ENCODE results near the gene PARP12.

The PARP12 gene

GRCh38 chr7:140017543-140017942 is 45.2 kb downstream of the PARP12 start:
- Histone ChIP-seq H3K4me3 (ENCODE audit: low read depth, low read length) (no peak overlapping the region), H3K9me3 (no peaks in the 10 kb centered on the region), H3K36me3 (no peaks in the 10 kb centered on the region), H3K27me3 (no peaks in the 10 kb centered on the region), H3K4me1 (no peaks in the 10 kb centered on the region)
- DNase-seq = no peak
- TF ChIP-seq CTCF (IDR thresholded peaks at IDR 0.05; ENCODE audit: low read depth, low read length) = no peak

- no peak for TF ChIP-seq CTCF (IDR thresholded peaks at IDR 0.05; ENCODE audit: low read depth, low read length)
- Histone ChIP-seq H3K9me3 (no peaks in the 10 kb centered on the region), H3K4me3 (ENCODE audit: low read depth, low read length) (no peak overlapping the region), H3K36me3 (no peaks in the 10 kb centered on the region), H3K27me3 (no peaks in the 10 kb centered on the region), H3K4me1 (no peaks in the 10 kb centered on the region)
- no peak for DNase-seq
These were observed 45.7 kb downstream of the PARP12 start for GRCh38 chr7:140017034-140017433.

GRCh38 chr7:140016540-140016939 is 46.2 kb downstream of the PARP12 start:
- Histone ChIP-seq H3K4me3 (ENCODE audit: low read depth, low read length) (no peak overlapping the region), H3K9me3 (no peaks in the 10 kb centered on the region), H3K36me3 (no peaks in the 10 kb centered on the region), H3K4me1 (no peaks in the 10 kb centered on the region), H3K27me3 (no peaks in the 10 kb centered on the region)
- DNase-seq = no peak
- TF ChIP-seq CTCF (IDR thresholded peaks at IDR 0.05; ENCODE audit: low read depth, low read length) = no peak

- Histone ChIP-seq H3K27me3 (no peaks in the 10 kb centered on the region), H3K4me3 (ENCODE audit: low read depth, low read length) (no peak overlapping the region), H3K9me3 (no peaks in the 10 kb centered on the region), H3K36me3 (no peaks in the 10 kb centered on the region), H3K4me1 (no peaks in the 10 kb centered on the region)
- TF ChIP-seq CTCF (IDR thresholded peaks at IDR 0.05; ENCODE audit: low read depth, low read length) = no peak
- no peak for DNase-seq
These were observed 47.2 kb downstream of the PARP12 start for GRCh38 chr7:140015471-140015970.

GRCh38 chr7:140014123-140014522 is 48.6 kb downstream of the PARP12 start:
- no peak for DNase-seq
- TF ChIP-seq CTCF (IDR thresholded peaks at IDR 0.05; ENCODE audit: low read depth, low read length) = no peak
- no peaks in the 10 kb centered on the region for H3K27me3 ChIP-seq

GRCh38 chr7:140013676-140014075 is 49.1 kb downstream of the PARP12 start:
- Histone ChIP-seq H3K9me3 (no peaks in the 10 kb centered on the region), H3K27me3 (no peaks in the 10 kb centered on the region), H3K4me1 (no peaks in the 10 kb centered on the region), H3K36me3 (no peaks in the 10 kb centered on the region), H3K4me3 (ENCODE audit: low read depth, low read length) (no peak overlapping the region)
- no peak for DNase-seq
- TF ChIP-seq CTCF (IDR thresholded peaks at IDR 0.05; ENCODE audit: low read depth, low read length) = no peak

More at GRCh38 chr7:140014123-140014522, 48.6 kb downstream of the PARP12 start:
- Histone ChIP-seq H3K9me3 (no peaks in the 10 kb centered on the region), H3K4me1 (no peaks in the 10 kb centered on the region), H3K36me3 (no peaks in the 10 kb centered on the region), H3K4me3 (ENCODE audit: low read depth, low read length) (no peak overlapping the region)

Measured in BE2C (cell line).